ENCODE data around the gene CARD11. TPM values are rescaled to one million over a fixed set of nuclear protein-coding genes. Genes with fewer than 3 reads are reported as not detected.

CARD11 gene
- total RNA-seq, 1 experiment from 2014 or later: 0.57 TPM

DNA sequence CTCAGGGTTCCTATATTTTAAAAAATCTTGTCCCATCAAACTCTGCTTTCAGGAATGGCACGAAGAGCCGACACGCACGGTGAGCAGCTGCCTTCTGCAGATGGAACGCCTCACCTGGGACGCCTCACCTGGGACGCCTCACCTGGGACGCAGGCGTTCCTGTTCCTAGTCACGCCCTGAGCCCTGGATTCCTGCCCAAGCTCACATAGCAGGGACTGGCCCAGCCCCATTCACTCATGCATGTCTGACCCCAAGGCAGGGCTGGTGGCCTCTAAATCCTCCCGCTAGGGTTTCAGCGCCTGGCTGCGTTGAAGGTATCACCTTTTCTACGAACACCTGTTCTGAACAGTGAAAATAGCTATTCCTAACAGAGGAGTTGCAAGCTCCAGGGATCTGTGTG is 49.8 kb downstream of the CARD11 start:
- Histone ChIP-seq H3K9me3 (ENCODE audit: control insufficient read depth in 1 of 2, insufficient read depth in 1 of 2, low read depth in 1 of 2, low read length in 2 of 2) (no peaks in the 10 kb centered on the region), H3K4me1 (ENCODE audit: control insufficient read depth in 1 of 2, insufficient read depth in 2 of 2, low read length in 2 of 2) (0 out of 4 replicates have a peak, but pooled peaks cover 0 to 2% of the 10 kb centered on the region in 2 experiments), H3K9ac (ENCODE audit: low read length) (no peak overlapping the region), H2AFZ (ENCODE audit: low read depth, low read length, poor library complexity, severe bottlenecking) (no peak overlapping the region), H3K79me2 (ENCODE audit: insufficient read depth, low read length) (no peaks in the 10 kb centered on the region), H3K27ac (ENCODE audit: low read depth, low read length) (no peak overlapping the region), H3K4me3 (replicated peaks in 1 of 2; ENCODE audit: low read depth in 1 of 2, low read length in 2 of 2) (no peak overlapping the region), H3K9me2 (ENCODE audit: insufficient read depth) (no peaks in the 10 kb centered on the region), H4K20me1 (ENCODE audit: insufficient read depth) (no peaks in the 10 kb centered on the region), H3K4me2 (ENCODE audit: low read length) (no peak overlapping the region), H3K27me3 (ENCODE audit: insufficient read depth, low read length) (no peaks in the 10 kb centered on the region), H3K36me3 (ENCODE audit: control insufficient read depth in 1 of 2, insufficient read depth in 2 of 2, low read length in 2 of 2) (no peaks in the 10 kb centered on the region)
- ChIA-PET RAD21 (ENCODE audit: low non-redundant PET in 1 of 2, low total read pairs in 2 of 2, uncharacterized antibody in 2 of 2, unreplicated experiment in 2 of 2) (no interaction called here), CTCF (no interaction called here), POLR2A (no interaction called here)
- no TSS peak for BruUV-seq (replicated peaks)
- intact Hi-C loops (cut with micrococcal nuclease): no loop called here
- ATAC-seq (no peak), DNase-seq (ENCODE audit: low read depth, low spot score) (no peak)
- TF ChIP-seq YY1 (IDR thresholded peaks at IDR 0.05; ENCODE audit: extremely low read depth, insufficient replicate concordance, low read depth, low read length): no peak
- no peak for TF ChIP-seq SRF (IDR thresholded peaks at IDR 0.05; ENCODE audit: low read depth)
- no peak for TF ChIP-seq EGR1 (IDR thresholded peaks at IDR 0.05; ENCODE audit: low read depth)
- TF ChIP-seq ZNF274 (IDR thresholded peaks at IDR 0.05; ENCODE audit: low read depth, low read length): no peak
- TF ChIP-seq SIN3A (IDR thresholded peaks at IDR 0.05; ENCODE audit: low read depth): no peak

GRCh38 chr7:2993396-2993795 is 50.3 kb downstream of the CARD11 start:
- DNase-seq (ENCODE audit: low read depth, low spot score): no peak
- Histone ChIP-seq H3K79me2 (ENCODE audit: insufficient read depth, low read length) (no peaks in the 10 kb centered on the region), H3K27me3 (ENCODE audit: insufficient read depth, low read length) (no peaks in the 10 kb centered on the region), H3K9me2 (ENCODE audit: insufficient read depth) (no peaks in the 10 kb centered on the region), H3K9ac (ENCODE audit: low read length) (no peak overlapping the region), H3K27ac (ENCODE audit: low read depth, low read length) (no peak overlapping the region), H2AFZ (ENCODE audit: low read depth, low read length, poor library complexity, severe bottlenecking) (no peak overlapping the region), H3K4me3 (replicated peaks in 1 of 2; ENCODE audit: low read depth in 1 of 2, low read length in 2 of 2) (no peak overlapping the region), H3K9me3 (ENCODE audit: control insufficient read depth in 1 of 2, insufficient read depth in 1 of 2, low read depth in 1 of 2, low read length in 2 of 2) (no peaks in the 10 kb centered on the region), H3K4me2 (ENCODE audit: low read length) (no peak overlapping the region), H3K36me3 (ENCODE audit: control insufficient read depth in 1 of 2, insufficient read depth in 2 of 2, low read length in 2 of 2) (no peaks in the 10 kb centered on the region), H3K4me1 (ENCODE audit: control insufficient read depth in 1 of 2, insufficient read depth in 2 of 2, low read length in 2 of 2) (0 out of 4 replicates have a peak, but pooled peaks cover 0 to 2% of the 10 kb centered on the region in 2 experiments), H4K20me1 (ENCODE audit: insufficient read depth) (no peaks in the 10 kb centered on the region)
- ChIA-PET RAD21 (ENCODE audit: low non-redundant PET in 1 of 2, low total read pairs in 2 of 2, uncharacterized antibody in 2 of 2, unreplicated experiment in 2 of 2) (no interaction called here), CTCF (no interaction called here), POLR2A (no interaction called here)
- no TSS peak for BruUV-seq (replicated peaks)
- no peak for TF ChIP-seq CEBPB (IDR thresholded peaks at IDR 0.05; ENCODE audit: low read depth)
- no peak for TF ChIP-seq REST (IDR thresholded peaks at IDR 0.05; ENCODE audit: low read depth)
- no peak for ATAC-seq
- intact Hi-C loops (cut with micrococcal nuclease): no loop called here
